ENCODE measurements around the gene CYTH1.

The CYTH1 gene

DNA sequence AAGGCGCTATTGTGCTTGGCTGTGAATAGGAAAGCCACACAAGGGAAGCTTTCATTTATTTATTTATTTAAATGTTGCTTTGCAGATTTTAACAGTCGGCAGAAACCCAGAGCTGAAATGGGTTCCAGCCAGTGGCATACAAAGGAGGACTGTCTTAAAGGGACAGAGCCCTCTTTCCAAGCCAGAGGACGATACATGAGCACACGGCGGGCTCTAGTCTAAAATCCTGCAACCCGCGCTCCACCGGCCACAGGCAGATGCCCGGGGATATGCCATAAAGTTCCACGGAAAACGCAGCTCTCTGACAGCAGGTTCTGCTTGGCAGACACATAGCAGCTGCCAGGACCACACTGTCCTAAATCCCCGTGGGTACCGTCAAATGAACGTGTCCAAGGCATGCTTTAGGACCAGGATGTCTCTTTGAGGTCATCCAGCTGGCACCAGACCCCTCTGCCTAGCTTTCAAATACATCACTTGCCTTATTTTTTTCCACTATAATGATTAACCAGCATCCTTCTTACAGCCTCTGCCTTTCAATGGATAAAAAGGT, 64.6 kb downstream of the CYTH1 start:
- peak; percentile 74 for ATAC-seq
- no peak for TF ChIP-seq PPARA (CRISPR knock-in tag; IDR thresholded peaks at IDR 0.05; ENCODE audit: borderline replicate concordance)
- TF ChIP-seq, protein P1, sequence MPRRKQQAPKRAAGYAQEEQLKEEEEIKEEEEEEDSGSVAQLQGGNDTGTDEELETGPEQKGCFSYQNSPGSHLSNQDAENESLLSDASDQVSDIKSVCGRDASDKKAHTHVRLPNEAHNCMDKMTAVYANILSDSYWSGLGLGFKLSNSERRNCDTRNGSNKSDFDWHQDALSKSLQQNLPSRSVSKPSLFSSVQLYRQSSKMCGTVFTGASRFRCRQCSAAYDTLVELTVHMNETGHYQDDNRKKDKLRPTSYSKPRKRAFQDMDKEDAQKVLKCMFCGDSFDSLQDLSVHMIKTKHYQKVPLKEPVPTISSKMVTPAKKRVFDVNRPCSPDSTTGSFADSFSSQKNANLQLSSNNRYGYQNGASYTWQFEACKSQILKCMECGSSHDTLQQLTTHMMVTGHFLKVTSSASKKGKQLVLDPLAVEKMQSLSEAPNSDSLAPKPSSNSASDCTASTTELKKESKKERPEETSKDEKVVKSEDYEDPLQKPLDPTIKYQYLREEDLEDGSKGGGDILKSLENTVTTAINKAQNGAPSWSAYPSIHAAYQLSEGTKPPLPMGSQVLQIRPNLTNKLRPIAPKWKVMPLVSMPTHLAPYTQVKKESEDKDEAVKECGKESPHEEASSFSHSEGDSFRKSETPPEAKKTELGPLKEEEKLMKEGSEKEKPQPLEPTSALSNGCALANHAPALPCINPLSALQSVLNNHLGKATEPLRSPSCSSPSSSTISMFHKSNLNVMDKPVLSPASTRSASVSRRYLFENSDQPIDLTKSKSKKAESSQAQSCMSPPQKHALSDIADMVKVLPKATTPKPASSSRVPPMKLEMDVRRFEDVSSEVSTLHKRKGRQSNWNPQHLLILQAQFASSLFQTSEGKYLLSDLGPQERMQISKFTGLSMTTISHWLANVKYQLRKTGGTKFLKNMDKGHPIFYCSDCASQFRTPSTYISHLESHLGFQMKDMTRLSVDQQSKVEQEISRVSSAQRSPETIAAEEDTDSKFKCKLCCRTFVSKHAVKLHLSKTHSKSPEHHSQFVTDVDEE (CRISPR knock-in tag; IDR thresholded peaks at IDR 0.05), result 0 out of 2 replicates have a peak, but pooled peaks have one; percentile 50
- TF ChIP-seq ZNF70 (CRISPR knock-in tag; IDR thresholded peaks at IDR 0.05), result no peak

DNA sequence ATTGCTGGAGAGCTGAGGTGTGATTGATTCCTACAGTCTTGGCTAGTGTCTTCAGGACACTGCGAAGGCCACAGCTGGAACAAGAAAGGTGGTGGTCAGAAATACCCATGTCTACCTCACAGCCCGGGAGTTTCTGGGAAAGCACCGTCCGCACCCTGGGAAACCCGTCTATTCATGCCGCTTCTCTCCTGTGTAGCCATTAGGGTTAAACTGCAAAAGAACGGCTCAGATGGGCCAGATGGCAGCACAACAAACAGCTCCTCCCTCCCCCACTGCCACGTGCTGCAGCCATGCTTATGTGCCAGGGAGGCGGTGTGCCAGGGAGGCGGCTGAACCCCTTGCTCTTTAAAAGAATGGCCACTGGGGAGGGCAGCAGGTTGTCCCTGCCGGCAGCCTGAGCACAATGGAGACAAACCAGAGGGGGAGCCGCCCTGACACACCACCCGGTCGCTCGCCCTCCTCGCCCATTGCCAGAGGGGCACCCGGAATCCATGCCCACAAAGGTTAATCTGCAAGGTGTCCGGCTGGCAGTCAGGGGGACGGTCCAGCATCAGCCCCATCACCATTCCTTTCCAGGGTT, 65.2 kb downstream of the CYTH1 start:
- TF ChIP-seq ZNF565 (CRISPR knock-in tag; conservative IDR thresholded peaks at IDR 0.05; ENCODE audit: low read depth) (no peak), ZNF70 (CRISPR knock-in tag; IDR thresholded peaks at IDR 0.05) (no peak), ZFP30 (CRISPR knock-in tag; IDR thresholded peaks at IDR 0.05) (no peak), ZFP3 (CRISPR knock-in tag; IDR thresholded peaks at IDR 0.05) (peak; percentile 46), ZC3H10 (CRISPR knock-in tag; IDR thresholded peaks at IDR 0.05) (no peak), TOX (CRISPR knock-in tag; IDR thresholded peaks at IDR 0.05; ENCODE audit: borderline replicate concordance) (no peak), ARNTL (CRISPR knock-in tag; IDR thresholded peaks at IDR 0.05; ENCODE audit: borderline replicate concordance, low read depth) (no peak), ESRRG (CRISPR knock-in tag; IDR thresholded peaks at IDR 0.05) (no peak), SNAI2 (CRISPR knock-in tag; IDR thresholded peaks at IDR 0.05) (no peak), BACH2 (CRISPR knock-in tag; IDR thresholded peaks at IDR 0.05; ENCODE audit: borderline replicate concordance) (no peak), GLIS3 (CRISPR knock-in tag; IDR thresholded peaks at IDR 0.05) (no peak), TCF4 (CRISPR knock-in tag; IDR thresholded peaks at IDR 0.05; ENCODE audit: borderline replicate concordance) (no peak; the same call in 1 of the 2 replicates), ISL1 (CRISPR knock-in tag; IDR thresholded peaks at IDR 0.05) (no peak), CSDC2 (CRISPR knock-in tag; IDR thresholded peaks at IDR 0.05) (peak; percentile 82), ZNF8 (CRISPR knock-in tag; IDR thresholded peaks at IDR 0.05) (no peak), OSR1 (CRISPR knock-in tag; IDR thresholded peaks at IDR 0.05) (no peak), RARB (CRISPR knock-in tag; IDR thresholded peaks at IDR 0.05) (no peak), PPARA (CRISPR knock-in tag; IDR thresholded peaks at IDR 0.05; ENCODE audit: borderline replicate concordance) (no peak)
- TF ChIP-seq, protein P2, sequence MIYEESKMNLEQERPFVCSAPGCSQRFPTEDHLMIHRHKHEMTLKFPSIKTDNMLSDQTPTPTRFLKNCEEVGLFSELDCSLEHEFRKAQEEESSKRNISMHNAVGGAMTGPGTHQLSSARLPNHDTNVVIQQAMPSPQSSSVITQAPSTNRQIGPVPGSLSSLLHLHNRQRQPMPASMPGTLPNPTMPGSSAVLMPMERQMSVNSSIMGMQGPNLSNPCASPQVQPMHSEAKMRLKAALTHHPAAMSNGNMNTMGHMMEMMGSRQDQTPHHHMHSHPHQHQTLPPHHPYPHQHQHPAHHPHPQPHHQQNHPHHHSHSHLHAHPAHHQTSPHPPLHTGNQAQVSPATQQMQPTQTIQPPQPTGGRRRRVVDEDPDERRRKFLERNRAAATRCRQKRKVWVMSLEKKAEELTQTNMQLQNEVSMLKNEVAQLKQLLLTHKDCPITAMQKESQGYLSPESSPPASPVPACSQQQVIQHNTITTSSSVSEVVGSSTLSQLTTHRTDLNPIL (CRISPR knock-in tag; IDR thresholded peaks at IDR 0.05; ENCODE audit: low read depth), result no peak
- TF ChIP-seq, protein P3, sequence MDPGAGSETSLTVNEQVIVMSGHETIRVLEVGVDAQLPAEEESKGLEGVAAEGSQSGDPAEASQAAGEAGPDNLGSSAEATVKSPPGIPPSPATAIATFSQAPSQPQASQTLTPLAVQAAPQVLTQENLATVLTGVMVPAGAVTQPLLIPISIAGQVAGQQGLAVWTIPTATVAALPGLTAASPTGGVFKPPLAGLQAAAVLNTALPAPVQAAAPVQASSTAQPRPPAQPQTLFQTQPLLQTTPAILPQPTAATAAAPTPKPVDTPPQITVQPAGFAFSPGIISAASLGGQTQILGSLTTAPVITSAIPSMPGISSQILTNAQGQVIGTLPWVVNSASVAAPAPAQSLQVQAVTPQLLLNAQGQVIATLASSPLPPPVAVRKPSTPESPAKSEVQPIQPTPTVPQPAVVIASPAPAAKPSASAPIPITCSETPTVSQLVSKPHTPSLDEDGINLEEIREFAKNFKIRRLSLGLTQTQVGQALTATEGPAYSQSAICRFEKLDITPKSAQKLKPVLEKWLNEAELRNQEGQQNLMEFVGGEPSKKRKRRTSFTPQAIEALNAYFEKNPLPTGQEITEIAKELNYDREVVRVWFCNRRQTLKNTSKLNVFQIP (CRISPR knock-in tag; IDR thresholded peaks at IDR 0.05; ENCODE audit: borderline replicate concordance, low read depth), result 0 out of 2 replicates have a peak, but pooled peaks have one; percentile 58
- TF ChIP-seq, protein P4, sequence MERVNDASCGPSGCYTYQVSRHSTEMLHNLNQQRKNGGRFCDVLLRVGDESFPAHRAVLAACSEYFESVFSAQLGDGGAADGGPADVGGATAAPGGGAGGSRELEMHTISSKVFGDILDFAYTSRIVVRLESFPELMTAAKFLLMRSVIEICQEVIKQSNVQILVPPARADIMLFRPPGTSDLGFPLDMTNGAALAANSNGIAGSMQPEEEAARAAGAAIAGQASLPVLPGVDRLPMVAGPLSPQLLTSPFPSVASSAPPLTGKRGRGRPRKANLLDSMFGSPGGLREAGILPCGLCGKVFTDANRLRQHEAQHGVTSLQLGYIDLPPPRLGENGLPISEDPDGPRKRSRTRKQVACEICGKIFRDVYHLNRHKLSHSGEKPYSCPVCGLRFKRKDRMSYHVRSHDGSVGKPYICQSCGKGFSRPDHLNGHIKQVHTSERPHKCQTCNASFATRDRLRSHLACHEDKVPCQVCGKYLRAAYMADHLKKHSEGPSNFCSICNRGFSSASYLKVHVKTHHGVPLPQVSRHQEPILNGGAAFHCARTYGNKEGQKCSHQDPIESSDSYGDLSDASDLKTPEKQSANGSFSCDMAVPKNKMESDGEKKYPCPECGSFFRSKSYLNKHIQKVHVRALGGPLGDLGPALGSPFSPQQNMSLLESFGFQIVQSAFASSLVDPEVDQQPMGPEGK (CRISPR knock-in tag; IDR thresholded peaks at IDR 0.05; ENCODE audit: borderline replicate concordance), result no peak
- TF ChIP-seq, protein P5, sequence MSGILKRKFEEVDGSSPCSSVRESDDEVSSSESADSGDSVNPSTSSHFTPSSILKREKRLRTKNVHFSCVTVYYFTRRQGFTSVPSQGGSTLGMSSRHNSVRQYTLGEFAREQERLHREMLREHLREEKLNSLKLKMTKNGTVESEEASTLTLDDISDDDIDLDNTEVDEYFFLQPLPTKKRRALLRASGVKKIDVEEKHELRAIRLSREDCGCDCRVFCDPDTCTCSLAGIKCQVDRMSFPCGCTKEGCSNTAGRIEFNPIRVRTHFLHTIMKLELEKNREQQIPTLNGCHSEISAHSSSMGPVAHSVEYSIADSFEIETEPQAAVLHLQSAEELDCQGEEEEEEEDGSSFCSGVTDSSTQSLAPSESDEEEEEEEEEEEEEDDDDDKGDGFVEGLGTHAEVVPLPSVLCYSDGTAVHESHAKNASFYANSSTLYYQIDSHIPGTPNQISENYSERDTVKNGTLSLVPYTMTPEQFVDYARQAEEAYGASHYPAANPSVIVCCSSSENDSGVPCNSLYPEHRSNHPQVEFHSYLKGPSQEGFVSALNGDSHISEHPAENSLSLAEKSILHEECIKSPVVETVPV (CRISPR knock-in tag; IDR thresholded peaks at IDR 0.05), result no peak
- TF ChIP-seq, protein P1 (CRISPR knock-in tag; IDR thresholded peaks at IDR 0.05), result peak; percentile 77; the same call in 1 of the 2 replicates
- peak; percentile 76 for ATAC-seq

Data from SK-N-SH treated with all-trans-retinoic acid at 6 μM for 48 hours (cell line).